ENCODE measurements around the gene PDZD2. TPM values are rescaled to one million over a fixed set of nuclear protein-coding genes. Genes with fewer than 3 reads are reported as not detected.
"Not testable (repeated sequence)": the region's sequence is repeated elsewhere in the genome, so short reads cannot be mapped to it uniquely, and the experiment has no call there.

PDZD2 gene
- 0.65 and 1.3 TPM in 2 replicates for total RNA-seq
- long read RNA-seq, partial matches to known transcripts: 1 of 1 reads
- long read RNA-seq, other reads (novel, unspliced or antisense): 0 of 1 reads

DNA sequence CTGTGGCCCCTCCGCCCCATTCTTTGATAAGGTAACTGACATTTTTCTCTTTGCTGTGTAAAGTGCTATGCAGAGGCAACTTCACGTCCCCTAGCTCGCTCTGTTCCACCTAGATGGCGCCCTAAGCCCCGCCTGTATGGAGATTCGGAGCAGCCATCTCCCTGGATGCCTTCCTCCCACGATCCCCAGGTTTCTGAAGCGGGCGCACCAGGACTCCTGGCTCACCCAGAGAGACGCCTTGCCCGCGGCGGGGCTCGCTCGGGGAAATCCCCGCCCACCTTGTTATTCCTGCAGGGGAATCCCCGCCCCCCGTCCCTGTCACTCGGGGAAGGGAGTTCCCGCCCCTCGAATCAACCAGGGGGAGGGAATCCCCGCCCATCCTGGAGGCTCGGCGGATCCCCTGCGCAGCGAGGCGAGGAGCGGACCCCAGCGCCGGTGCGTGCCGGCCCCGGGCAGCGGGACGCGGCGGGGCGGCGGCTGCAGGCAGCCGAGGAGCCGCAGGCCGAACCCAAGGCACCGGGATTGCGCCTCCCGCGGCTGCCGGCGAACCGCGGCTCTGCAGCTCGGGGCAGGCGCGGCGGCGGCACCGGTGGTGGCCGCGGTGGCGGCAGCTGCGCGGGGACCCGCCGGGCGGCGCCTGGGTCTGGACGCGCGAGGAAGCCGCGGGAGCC, at the start of gene PDZD2:
TSS of gene PDZD2 (plus strand) at position 384 of the 671 bp plus-strand sequence.
- no peak within 1 kb of the TSS for H3K27ac Mint-ChIP-seq (ENCODE audit: unreplicated experiment)
- H3K36me3 Mint-ChIP-seq (ENCODE audit: low read depth): no peaks in the 10 kb centered on the region
- peaks cover 5% of the 10 kb centered on the region for H3K4me1 Mint-ChIP-seq
- H3K27me3 Mint-ChIP-seq (ENCODE audit: low read depth): peaks cover 30% of the 10 kb centered on the region
- DNase-seq (ENCODE audit: low read depth, low spot score): peak; percentile 76
- no peaks in the 10 kb centered on the region for H3K9me3 Mint-ChIP-seq
- peak within 1 kb of the TSS; percentile 94 for H3K4me3 Mint-ChIP-seq
- TF ChIP-seq, protein P1, sequence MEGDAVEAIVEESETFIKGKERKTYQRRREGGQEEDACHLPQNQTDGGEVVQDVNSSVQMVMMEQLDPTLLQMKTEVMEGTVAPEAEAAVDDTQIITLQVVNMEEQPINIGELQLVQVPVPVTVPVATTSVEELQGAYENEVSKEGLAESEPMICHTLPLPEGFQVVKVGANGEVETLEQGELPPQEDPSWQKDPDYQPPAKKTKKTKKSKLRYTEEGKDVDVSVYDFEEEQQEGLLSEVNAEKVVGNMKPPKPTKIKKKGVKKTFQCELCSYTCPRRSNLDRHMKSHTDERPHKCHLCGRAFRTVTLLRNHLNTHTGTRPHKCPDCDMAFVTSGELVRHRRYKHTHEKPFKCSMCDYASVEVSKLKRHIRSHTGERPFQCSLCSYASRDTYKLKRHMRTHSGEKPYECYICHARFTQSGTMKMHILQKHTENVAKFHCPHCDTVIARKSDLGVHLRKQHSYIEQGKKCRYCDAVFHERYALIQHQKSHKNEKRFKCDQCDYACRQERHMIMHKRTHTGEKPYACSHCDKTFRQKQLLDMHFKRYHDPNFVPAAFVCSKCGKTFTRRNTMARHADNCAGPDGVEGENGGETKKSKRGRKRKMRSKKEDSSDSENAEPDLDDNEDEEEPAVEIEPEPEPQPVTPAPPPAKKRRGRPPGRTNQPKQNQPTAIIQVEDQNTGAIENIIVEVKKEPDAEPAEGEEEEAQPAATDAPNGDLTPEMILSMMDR (conservative IDR thresholded peaks at IDR 0.05): peak; percentile 57

- Mint-ChIP-seq H3K9me3 (no peaks in the 10 kb centered on the region), H3K27ac (ENCODE audit: unreplicated experiment) (no peak overlapping the region), H3K36me3 (ENCODE audit: low read depth) (no peaks in the 10 kb centered on the region), H3K27me3 (ENCODE audit: low read depth) (no peaks in the 10 kb centered on the region), H3K4me3 (no peak overlapping the region), H3K4me1 (no peaks in the 10 kb centered on the region)
- TF ChIP-seq, protein P1 (conservative IDR thresholded peaks at IDR 0.05): no peak
- no peak for DNase-seq (ENCODE audit: low read depth, low spot score)
These were observed 45.3 kb upstream of the PDZD2 start for GRCh38 chr5:31593665-31594064.

- Mint-ChIP-seq H3K36me3 (ENCODE audit: low read depth) (no peaks in the 10 kb centered on the region), H3K27ac (ENCODE audit: unreplicated experiment) (no peak overlapping the region), H3K4me3 (no peak overlapping the region), H3K9me3 (no peaks in the 10 kb centered on the region), H3K27me3 (ENCODE audit: low read depth) (no peaks in the 10 kb centered on the region), H3K4me1 (no peaks in the 10 kb centered on the region)
- DNase-seq (ENCODE audit: low read depth, low spot score): no peak
- TF ChIP-seq, protein P1 (conservative IDR thresholded peaks at IDR 0.05): no peak
These were observed 42.6 kb upstream of the PDZD2 start for GRCh38 chr5:31596354-31596753.

DNA sequence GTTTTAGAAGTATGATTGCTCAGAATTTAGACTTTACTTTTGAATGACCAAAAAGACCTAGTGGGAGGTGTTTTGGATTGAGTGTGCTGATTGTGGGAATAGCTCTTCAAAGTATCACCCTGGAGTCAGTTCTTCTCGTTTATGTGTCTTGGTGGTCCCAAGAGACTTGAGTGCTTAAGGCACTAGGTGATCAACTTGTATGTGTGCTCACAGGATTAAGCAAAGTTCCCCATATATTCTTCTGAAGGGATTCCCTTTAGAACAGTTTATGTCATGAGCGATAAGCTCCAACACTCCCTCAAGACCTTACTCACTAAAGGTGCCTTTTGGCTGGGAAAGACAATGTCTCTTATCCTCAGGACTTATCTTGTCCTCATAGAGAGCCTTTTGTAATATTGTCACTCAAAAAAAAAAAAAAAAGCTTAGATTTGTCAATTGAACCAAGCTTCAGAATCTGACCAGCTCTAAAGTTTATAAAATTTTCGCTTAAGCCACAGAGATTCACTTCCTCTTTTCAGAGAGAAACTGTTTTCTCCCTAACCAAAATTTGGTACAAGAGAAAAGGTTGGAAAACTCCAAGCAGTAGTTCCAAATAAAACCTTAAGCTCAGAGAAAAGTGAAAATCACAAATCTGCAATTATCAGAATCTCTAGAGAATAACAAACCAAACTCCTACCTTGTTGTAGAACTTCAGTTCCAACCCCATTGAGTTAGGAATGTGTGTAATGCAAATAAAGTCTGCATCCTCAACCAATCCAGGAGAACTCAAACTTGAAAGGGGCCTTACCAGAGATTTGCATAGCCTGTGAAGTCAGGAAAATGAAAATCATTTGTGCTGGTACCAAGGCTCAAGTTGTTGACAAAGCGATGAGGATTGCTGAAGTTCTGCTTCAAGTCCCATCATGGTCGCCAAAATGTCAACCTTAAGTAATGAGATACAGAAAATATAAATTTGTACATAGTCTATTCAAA, 40.0 kb upstream of the PDZD2 start:
- no peaks in the 10 kb centered on the region for H3K36me3 Mint-ChIP-seq (ENCODE audit: low read depth)
- TF ChIP-seq, protein P1 (conservative IDR thresholded peaks at IDR 0.05): no peak
- H3K27me3 Mint-ChIP-seq (ENCODE audit: low read depth): no peaks in the 10 kb centered on the region
- no peak for DNase-seq (ENCODE audit: low read depth, low spot score)
- H3K4me1 Mint-ChIP-seq: peaks cover 5% of the 10 kb centered on the region
- no peaks in the 10 kb centered on the region for H3K9me3 Mint-ChIP-seq
- H3K4me3 Mint-ChIP-seq: no peak overlapping the region
- H3K27ac Mint-ChIP-seq (ENCODE audit: unreplicated experiment): no peak overlapping the region

- DNase-seq (ENCODE audit: low read depth, low spot score); H3K36me3 Mint-ChIP-seq (ENCODE audit: low read depth); H3K4me3 Mint-ChIP-seq; H3K27ac Mint-ChIP-seq (ENCODE audit: unreplicated experiment); H3K9me3 Mint-ChIP-seq; H3K27me3 Mint-ChIP-seq (ENCODE audit: low read depth): not testable (repeated sequence)
- peaks cover 10% of the 10 kb centered on the region for H3K4me1 Mint-ChIP-seq
These were observed 36.6 kb upstream of the PDZD2 start for GRCh38 chr5:31602305-31602704.
